ENCODE data around the gene ADCY7.

DNA sequence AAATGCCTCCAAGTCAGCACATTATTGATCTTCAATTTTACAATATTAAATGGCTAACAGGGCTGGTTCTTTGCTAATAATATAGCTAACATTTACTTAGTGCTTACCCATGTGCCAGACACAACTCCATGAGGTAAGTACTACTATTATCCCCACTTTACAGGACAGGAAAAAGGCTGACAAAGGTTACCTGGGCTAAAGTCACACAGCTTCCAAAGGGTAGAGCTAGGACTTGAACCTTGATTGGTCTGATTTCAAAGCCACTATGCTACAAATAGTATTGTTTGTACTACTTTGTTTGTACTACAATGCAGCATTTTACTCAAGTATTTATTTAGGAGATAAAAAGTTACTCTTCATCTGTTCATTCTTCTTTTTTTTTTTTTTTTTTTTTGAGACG is 70.5 kb downstream of the ADCY7 start:
- TF ChIP-seq ELF1 (IDR thresholded peaks at IDR 0.05; ENCODE audit: borderline replicate concordance, low read depth) = no peak
- TF ChIP-seq, protein P1, sequence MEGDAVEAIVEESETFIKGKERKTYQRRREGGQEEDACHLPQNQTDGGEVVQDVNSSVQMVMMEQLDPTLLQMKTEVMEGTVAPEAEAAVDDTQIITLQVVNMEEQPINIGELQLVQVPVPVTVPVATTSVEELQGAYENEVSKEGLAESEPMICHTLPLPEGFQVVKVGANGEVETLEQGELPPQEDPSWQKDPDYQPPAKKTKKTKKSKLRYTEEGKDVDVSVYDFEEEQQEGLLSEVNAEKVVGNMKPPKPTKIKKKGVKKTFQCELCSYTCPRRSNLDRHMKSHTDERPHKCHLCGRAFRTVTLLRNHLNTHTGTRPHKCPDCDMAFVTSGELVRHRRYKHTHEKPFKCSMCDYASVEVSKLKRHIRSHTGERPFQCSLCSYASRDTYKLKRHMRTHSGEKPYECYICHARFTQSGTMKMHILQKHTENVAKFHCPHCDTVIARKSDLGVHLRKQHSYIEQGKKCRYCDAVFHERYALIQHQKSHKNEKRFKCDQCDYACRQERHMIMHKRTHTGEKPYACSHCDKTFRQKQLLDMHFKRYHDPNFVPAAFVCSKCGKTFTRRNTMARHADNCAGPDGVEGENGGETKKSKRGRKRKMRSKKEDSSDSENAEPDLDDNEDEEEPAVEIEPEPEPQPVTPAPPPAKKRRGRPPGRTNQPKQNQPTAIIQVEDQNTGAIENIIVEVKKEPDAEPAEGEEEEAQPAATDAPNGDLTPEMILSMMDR (IDR thresholded peaks at IDR 0.05 in 2 of 3, conservative IDR thresholded peaks at IDR 0.05 in 1 of 3; ENCODE audit: borderline replicate concordance in 1 of 3, insufficient read depth in 1 of 3, low read depth in 2 of 3, low read length in 2 of 3) = no peak
- TF ChIP-seq, protein P2, sequence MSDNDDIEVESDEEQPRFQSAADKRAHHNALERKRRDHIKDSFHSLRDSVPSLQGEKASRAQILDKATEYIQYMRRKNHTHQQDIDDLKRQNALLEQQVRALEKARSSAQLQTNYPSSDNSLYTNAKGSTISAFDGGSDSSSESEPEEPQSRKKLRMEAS (IDR thresholded peaks at IDR 0.05) = no peak
- TF ChIP-seq POLR2AphosphoS5 (IDR thresholded peaks at IDR 0.05; ENCODE audit: low read depth, low read length) = no peak
- TF ChIP-seq EZH2 (IDR thresholded peaks at IDR 0.05) = no peak
- TF ChIP-seq POLR2A (IDR thresholded peaks at IDR 0.05; ENCODE audit: borderline replicate concordance, extremely low read depth, insufficient read depth, insufficient read length) = no peak
- TF ChIP-seq SRF (IDR thresholded peaks at IDR 0.05; ENCODE audit: low read depth) = no peak
- TF ChIP-seq JUND (IDR thresholded peaks at IDR 0.05) = no peak
- TF ChIP-seq, protein P3, sequence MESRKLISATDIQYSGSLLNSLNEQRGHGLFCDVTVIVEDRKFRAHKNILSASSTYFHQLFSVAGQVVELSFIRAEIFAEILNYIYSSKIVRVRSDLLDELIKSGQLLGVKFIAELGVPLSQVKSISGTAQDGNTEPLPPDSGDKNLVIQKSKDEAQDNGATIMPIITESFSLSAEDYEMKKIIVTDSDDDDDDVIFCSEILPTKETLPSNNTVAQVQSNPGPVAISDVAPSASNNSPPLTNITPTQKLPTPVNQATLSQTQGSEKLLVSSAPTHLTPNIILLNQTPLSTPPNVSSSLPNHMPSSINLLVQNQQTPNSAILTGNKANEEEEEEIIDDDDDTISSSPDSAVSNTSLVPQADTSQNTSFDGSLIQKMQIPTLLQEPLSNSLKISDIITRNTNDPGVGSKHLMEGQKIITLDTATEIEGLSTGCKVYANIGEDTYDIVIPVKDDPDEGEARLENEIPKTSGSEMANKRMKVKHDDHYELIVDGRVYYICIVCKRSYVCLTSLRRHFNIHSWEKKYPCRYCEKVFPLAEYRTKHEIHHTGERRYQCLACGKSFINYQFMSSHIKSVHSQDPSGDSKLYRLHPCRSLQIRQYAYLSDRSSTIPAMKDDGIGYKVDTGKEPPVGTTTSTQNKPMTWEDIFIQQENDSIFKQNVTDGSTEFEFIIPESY (IDR thresholded peaks at IDR 0.05; ENCODE audit: extremely low read depth, insufficient replicate concordance, low read length) = no peak
- no peak for TF ChIP-seq ZNF274 (IDR thresholded peaks at IDR 0.05; ENCODE audit: low read depth, low read length)
- TF ChIP-seq CEBPB (IDR thresholded peaks at IDR 0.05; ENCODE audit: low read depth) = no peak
- TF ChIP-seq, protein P4, sequence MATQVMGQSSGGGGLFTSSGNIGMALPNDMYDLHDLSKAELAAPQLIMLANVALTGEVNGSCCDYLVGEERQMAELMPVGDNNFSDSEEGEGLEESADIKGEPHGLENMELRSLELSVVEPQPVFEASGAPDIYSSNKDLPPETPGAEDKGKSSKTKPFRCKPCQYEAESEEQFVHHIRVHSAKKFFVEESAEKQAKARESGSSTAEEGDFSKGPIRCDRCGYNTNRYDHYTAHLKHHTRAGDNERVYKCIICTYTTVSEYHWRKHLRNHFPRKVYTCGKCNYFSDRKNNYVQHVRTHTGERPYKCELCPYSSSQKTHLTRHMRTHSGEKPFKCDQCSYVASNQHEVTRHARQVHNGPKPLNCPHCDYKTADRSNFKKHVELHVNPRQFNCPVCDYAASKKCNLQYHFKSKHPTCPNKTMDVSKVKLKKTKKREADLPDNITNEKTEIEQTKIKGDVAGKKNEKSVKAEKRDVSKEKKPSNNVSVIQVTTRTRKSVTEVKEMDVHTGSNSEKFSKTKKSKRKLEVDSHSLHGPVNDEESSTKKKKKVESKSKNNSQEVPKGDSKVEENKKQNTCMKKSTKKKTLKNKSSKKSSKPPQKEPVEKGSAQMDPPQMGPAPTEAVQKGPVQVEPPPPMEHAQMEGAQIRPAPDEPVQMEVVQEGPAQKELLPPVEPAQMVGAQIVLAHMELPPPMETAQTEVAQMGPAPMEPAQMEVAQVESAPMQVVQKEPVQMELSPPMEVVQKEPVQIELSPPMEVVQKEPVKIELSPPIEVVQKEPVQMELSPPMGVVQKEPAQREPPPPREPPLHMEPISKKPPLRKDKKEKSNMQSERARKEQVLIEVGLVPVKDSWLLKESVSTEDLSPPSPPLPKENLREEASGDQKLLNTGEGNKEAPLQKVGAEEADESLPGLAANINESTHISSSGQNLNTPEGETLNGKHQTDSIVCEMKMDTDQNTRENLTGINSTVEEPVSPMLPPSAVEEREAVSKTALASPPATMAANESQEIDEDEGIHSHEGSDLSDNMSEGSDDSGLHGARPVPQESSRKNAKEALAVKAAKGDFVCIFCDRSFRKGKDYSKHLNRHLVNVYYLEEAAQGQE (IDR thresholded peaks at IDR 0.05; ENCODE audit: low read depth) = no peak
- no peak for TF ChIP-seq YY1 (IDR thresholded peaks at IDR 0.05; ENCODE audit: extremely low read depth, insufficient replicate concordance, low read depth, low read length)
